Colonic mucosa (tissue), 4 donors: Measurements from ENCODE around the gene CDH4. TPM values are rescaled to one million over a fixed set of nuclear protein-coding genes. Genes with fewer than 3 reads are reported as not detected.

Experiments used
- DNase-seq: peaks from one replicate; pipeline ENCODE4 v3.0.0-alpha.2; 2020
- H3K27ac ChIP-seq: fragments of 200-600 bp; one replicate; pipeline ENCODE4 v1.8.0; 2021
- H3K27me3 ChIP-seq: fragments of 200-600 bp; one replicate; pipeline ENCODE4 v1.8.0; 2021
- H3K36me3 ChIP-seq: fragments of 200-600 bp; one replicate; pipeline ENCODE4 v1.8.0; 2021
- H3K4me1 ChIP-seq: fragments of 200-600 bp; one replicate; pipeline ENCODE4 v1.8.0; 2021; ENCODE audit warnings: mild to moderate bottlenecking
- H3K4me3 ChIP-seq: fragments of 200-600 bp; one replicate; pipeline ENCODE4 v1.8.0; 2021
- H3K9ac ChIP-seq, 2 donors: one replicate each; pipeline ENCODE4 v1.7.0; 2013; ENCODE audit warnings: control low read depth in 2 of 2, low read depth in 2 of 2, low read length in 2 of 2
- H3K9me3 ChIP-seq: fragments of 200-600 bp; one replicate; pipeline ENCODE4 v1.8.0; 2021
- CTCF ChIP-seq: fragments of 200-600 bp; IDR thresholded peaks from one replicate; pipeline ENCODE4 v1.8.0; 2022; ENCODE audit warnings: antibody characterized with exemption, mild to moderate bottlenecking
- intact Hi-C: fragments of 100-400 bp; cut with DNase I; formaldehyde crosslinking; loops from one replicate; pipeline ENCODE4 v1.14.1; 2022
- total RNA-seq, 2 donors: library from RNA; stranded (reverse); fragmentation: NEBNext Ultra II Directional in 1 of 2; extraction: Animal tissue kit (Norgen Biotek cat#: 25700) in 1 of 2; gene quantifications; one replicate each; pipeline ENCODE4 v1.2.1, GENCODE V29; 2021
- donor health status: healthy.
- donor health status: DM: no; HTN: no; CAD: no.
- donor health status: DM: no; HTN: no; CAD: no.

The CDH4 gene
- total RNA-seq, 2 donors from 2014 or later: 0.08 TPM; not detected in 1

- H3K9ac ChIP-seq: no peak overlapping the region
- H3K9me3 ChIP-seq: no peaks in the 10 kb centered on the region
- no peaks in the 10 kb centered on the region for H3K36me3 ChIP-seq
- H3K4me1 ChIP-seq: no peaks in the 10 kb centered on the region
- no peak for DNase-seq
- H3K27ac ChIP-seq: no peak overlapping the region
- TF ChIP-seq CTCF: no peak
- no peaks in the 10 kb centered on the region for H3K27me3 ChIP-seq
- intact Hi-C loops: loop anchor here (10.0 kb wide), 1 partner anchor 1008 kb away; no protein-coding TSS in a partner anchor
- no peak overlapping the region for H3K4me3 ChIP-seq
These were observed 28.9 kb upstream of the CDH4 start for GRCh38 chr20:61223121-61223520.

GRCh38 chr20:61230166-61230565 is 21.9 kb upstream of the CDH4 start:
- no peaks in the 10 kb centered on the region for H3K27me3 ChIP-seq
- intact Hi-C loops: no loop called here
- no peaks in the 10 kb centered on the region for H3K4me1 ChIP-seq
- no peaks in the 10 kb centered on the region for H3K9me3 ChIP-seq
- no peak overlapping the region for H3K9ac ChIP-seq
- TF ChIP-seq CTCF: no peak
- DNase-seq: no peak
- no peaks in the 10 kb centered on the region for H3K36me3 ChIP-seq
- H3K27ac ChIP-seq: no peak overlapping the region
- no peak overlapping the region for H3K4me3 ChIP-seq

GRCh38 chr20:61233590-61233989 is 18.5 kb upstream of the CDH4 start:
- H3K9ac ChIP-seq: no peak overlapping the region

GRCh38 chr20:61234224-61234890 is 17.7 kb upstream of the CDH4 start:
- Histone ChIP-seq H3K9me3 (no peaks in the 10 kb centered on the region), H3K27me3 (no peaks in the 10 kb centered on the region), H3K27ac (no peak overlapping the region), H3K36me3 (no peaks in the 10 kb centered on the region), H3K4me3 (no peak overlapping the region), H3K9ac (no peak overlapping the region), H3K4me1 (no peaks in the 10 kb centered on the region)
- TF ChIP-seq CTCF: no peak
- intact Hi-C loops: no loop called here
- no peak for DNase-seq

More at GRCh38 chr20:61233590-61233989, 18.5 kb upstream of the CDH4 start:
- DNase-seq: no peak
- no peak for TF ChIP-seq CTCF
- Histone ChIP-seq H3K4me3 (no peak overlapping the region), H3K9me3 (no peaks in the 10 kb centered on the region), H3K36me3 (no peaks in the 10 kb centered on the region), H3K4me1 (no peaks in the 10 kb centered on the region), H3K27ac (no peak overlapping the region), H3K27me3 (no peaks in the 10 kb centered on the region)
- intact Hi-C loops: no loop called here

GRCh38 chr20:61236713-61237112 is 15.3 kb upstream of the CDH4 start:
- no peak for TF ChIP-seq CTCF
- DNase-seq: no peak
- no peaks in the 10 kb centered on the region for H3K9me3 ChIP-seq
- H3K4me1 ChIP-seq: no peaks in the 10 kb centered on the region
- no peak overlapping the region for H3K9ac ChIP-seq
- H3K27ac ChIP-seq: no peak overlapping the region
- H3K4me3 ChIP-seq: no peak overlapping the region
- intact Hi-C loops: no loop called here
- no peaks in the 10 kb centered on the region for H3K36me3 ChIP-seq
- H3K27me3 ChIP-seq: no peaks in the 10 kb centered on the region
